Hepatocyte (in vitro differentiated cells): ENCODE measurements around the gene ESPNL.

Experiments
- CTCF ChIP-seq: fragments of 200-600 bp; sonication (generic); IDR thresholded peaks from 2 replicates; pipeline ENCODE4 v1.5.1; 2016; ENCODE audit warnings: antibody characterized with exemption, mild to moderate bottlenecking; ENCODE audit not compliant: poor library complexity
- EZH2 ChIP-seq: fragments of 200-600 bp; sonication (generic); IDR thresholded peaks from 2 replicates; pipeline ENCODE4 v1.6.1; 2016; ENCODE audit warnings: antibody characterized with exemption, mild to moderate bottlenecking, borderline replicate concordance
- EZH2phosphoT487 ChIP-seq: fragments of 200-600 bp; sonication (generic); IDR thresholded peaks from one replicate; pipeline ENCODE4 v1.6.1; 2018; ENCODE audit warnings: antibody characterized with exemption, mild to moderate bottlenecking, low read depth, moderate library complexity; ENCODE audit not compliant: unreplicated experiment, severe bottlenecking

DNA sequence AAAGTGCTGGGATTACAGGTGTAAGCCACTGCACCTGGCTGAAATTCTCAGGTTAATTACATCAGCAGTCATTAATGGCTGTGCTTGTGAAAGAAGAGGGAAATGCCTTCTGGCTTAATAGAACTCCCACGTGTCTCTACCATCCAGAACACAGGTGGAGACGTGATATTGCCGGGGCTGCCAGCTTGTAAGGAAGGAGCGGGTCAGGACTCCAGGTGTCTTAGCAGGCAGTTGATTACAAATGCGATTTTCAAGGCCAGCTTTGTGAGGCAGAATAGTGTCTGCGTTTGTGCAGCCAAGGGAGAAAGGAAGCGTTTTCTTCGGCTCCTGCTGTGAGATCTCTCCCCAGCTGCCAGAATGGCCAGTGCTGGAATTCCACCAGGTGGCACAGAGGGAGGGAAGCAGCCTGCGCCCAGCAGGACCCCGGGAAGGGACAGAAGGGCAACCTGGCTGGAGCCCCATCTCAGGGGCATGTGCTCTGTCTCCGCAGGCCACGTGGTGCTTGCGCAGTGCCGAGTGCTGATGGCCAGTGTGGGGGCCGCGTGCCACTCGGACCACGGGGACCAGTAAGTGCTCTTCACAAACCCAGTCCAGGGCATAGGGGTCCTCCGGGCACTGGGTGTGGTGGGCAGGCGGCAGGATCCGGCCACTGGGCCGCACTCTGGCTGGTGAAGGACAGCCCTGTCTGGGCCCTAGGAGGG lies 3.7 kb upstream of the ESPNL start:
- TF ChIP-seq EZH2phosphoT487: no peak
- no peak for TF ChIP-seq CTCF
- TF ChIP-seq EZH2: no peak
